ENCODE measurements around the gene ASB10.

DNA sequence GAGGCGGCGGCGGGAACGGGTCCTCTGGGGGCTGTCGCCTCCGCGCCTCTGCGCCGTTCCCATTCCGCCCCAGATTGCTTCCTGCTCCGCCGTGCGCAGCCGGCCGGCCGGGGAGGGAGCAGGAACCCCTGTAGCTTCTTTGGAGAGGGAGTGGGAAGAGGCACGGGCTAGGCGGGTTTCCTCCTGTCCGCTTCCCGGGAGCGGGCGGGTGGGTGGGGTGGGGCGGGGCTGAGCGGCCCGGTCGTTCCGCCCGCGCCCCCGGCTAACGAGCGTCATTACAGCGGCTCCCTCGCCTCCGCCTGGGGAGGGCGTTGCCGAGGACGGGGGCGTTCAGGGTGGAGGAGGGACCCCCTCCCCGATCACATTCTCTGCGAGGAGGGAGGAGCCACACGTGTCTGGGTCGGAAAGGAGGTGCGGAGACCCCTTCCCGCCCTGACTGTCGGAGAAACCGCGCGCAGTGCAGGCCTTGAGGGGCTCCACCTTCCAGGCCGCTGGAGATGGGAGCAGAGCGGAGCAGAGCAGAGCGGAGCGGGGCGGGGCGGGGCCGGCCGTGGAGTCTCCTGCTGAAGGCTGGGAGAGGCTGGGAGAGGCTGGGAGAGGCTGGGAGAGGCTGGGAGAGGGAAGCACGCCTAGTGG, 61.1 kb downstream of the ASB10 start:
- TF ChIP-seq, protein P1, sequence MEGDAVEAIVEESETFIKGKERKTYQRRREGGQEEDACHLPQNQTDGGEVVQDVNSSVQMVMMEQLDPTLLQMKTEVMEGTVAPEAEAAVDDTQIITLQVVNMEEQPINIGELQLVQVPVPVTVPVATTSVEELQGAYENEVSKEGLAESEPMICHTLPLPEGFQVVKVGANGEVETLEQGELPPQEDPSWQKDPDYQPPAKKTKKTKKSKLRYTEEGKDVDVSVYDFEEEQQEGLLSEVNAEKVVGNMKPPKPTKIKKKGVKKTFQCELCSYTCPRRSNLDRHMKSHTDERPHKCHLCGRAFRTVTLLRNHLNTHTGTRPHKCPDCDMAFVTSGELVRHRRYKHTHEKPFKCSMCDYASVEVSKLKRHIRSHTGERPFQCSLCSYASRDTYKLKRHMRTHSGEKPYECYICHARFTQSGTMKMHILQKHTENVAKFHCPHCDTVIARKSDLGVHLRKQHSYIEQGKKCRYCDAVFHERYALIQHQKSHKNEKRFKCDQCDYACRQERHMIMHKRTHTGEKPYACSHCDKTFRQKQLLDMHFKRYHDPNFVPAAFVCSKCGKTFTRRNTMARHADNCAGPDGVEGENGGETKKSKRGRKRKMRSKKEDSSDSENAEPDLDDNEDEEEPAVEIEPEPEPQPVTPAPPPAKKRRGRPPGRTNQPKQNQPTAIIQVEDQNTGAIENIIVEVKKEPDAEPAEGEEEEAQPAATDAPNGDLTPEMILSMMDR (IDR thresholded peaks at IDR 0.05; ENCODE audit: low read depth, low read length, poor library complexity, severe bottlenecking), result no peak
- no peak for TF ChIP-seq EZH2phosphoT487 (IDR thresholded peaks at IDR 0.05; ENCODE audit: borderline replicate concordance, low read length)

Measured in DOHH2 (cell line).